Fibroblast of pulmonary artery (primary cell): ENCODE results near the gene CENPP.
A peak's percentile ranks its signal among the peaks of the same experiment; 100 is the strongest.

Source experiments
- DNase-seq: peaks from one replicate; pipeline ENCODE4 v3.0.0-alpha.2; 2010; ENCODE audit warnings: low read depth
- H3K4me3 ChIP-seq: replicated peaks from 2 replicates; pipeline ENCODE4 v1.5.1; 2011; ENCODE audit warnings: low read depth, mild to moderate bottlenecking, control low read depth, low read length, moderate library complexity
- CTCF ChIP-seq: IDR thresholded peaks from 2 replicates; pipeline ENCODE4 v1.5.1; 2011; ENCODE audit warnings: mild to moderate bottlenecking, control low read depth, low read length, inconsistent platforms; ENCODE audit errors: missing control alignments

The CENPP gene

GRCh38 chr9:92496396-92497176, 170.8 kb downstream of the CENPP start:
- no peak for TF ChIP-seq CTCF
- no peak for DNase-seq
- no peak overlapping the region for H3K4me3 ChIP-seq

GRCh38 chr9:92499701-92500100, 173.9 kb downstream of the CENPP start:
- no peak for DNase-seq
- no peak for TF ChIP-seq CTCF
- H3K4me3 ChIP-seq = no peak overlapping the region

- DNase-seq = no peak
- no peak overlapping the region for H3K4me3 ChIP-seq
- TF ChIP-seq CTCF = no peak
These were observed 175.0 kb downstream of the CENPP start for GRCh38 chr9:92500725-92501124.

GRCh38 chr9:92501671-92502393, 176.1 kb downstream of the CENPP start:
- peak; percentile 58 for DNase-seq
- TF ChIP-seq CTCF = peak; percentile 59
- H3K4me3 ChIP-seq = no peak overlapping the region

- no peak for TF ChIP-seq CTCF
- H3K4me3 ChIP-seq = no peak overlapping the region
- DNase-seq = no peak
These were observed 177.4 kb downstream of the CENPP start for GRCh38 chr9:92503156-92503555.

- H3K4me3 ChIP-seq = no peak overlapping the region
- no peak for DNase-seq
- no peak for TF ChIP-seq CTCF
These were observed 179.1 kb downstream of the CENPP start for GRCh38 chr9:92504881-92505280.
